AG04449 (cell line): ENCODE measurements around the gene PYGO2.

Experiments
- CTCF ChIA-PET: fragments of 350-600 bp; formaldehyde crosslinking; extraction: SDS; loops from one replicate; lab custom pipeline; 2021; ENCODE audit warnings: antibody characterized with exemption; lab: Yijun Ruan, JAX
- POLR2A ChIA-PET: fragments of 400-600, 350-600 bp; formaldehyde crosslinking; extraction: SDS; loops from one replicate; lab custom pipeline; 2020; ENCODE audit warnings: antibody characterized with exemption, inconsistent platforms; lab: Yijun Ruan, JAX
- DNase-seq: peaks from one replicate; pipeline ENCODE4 v3.0.0-alpha.2; 2010; ENCODE audit warnings: low read depth, low spot score
- H3K4me3 ChIP-seq: 2 replicates; pipeline ENCODE4 v1.5.1; 2011; ENCODE audit warnings: low read depth, mild to moderate bottlenecking, control low read depth, low read length
- CTCF ChIP-seq: IDR thresholded peaks from one replicate; pipeline ENCODE4 v1.5.1; 2011; ENCODE audit warnings: mild to moderate bottlenecking, moderate library complexity, low read length, control low read depth, inconsistent platforms; ENCODE audit not compliant: insufficient read depth; ENCODE audit errors: missing control alignments

Gene PYGO2

DNA sequence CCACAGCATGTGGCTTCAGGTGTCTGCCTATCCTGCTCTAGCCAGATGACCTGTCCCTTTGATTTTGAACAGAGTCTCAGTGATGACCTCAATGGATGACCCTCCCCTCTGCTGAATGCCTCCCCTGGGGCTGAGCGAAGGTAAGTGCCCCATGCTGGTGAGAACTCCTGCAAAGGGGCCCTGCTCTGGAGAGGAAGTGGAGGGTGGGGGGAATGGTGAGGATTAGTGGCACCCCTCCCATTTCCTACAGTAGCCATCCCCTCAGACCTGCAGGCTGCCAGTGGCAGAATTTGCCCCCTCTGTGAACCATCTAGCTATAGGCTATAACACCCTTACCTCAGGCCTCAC, 21.4 kb downstream of the PYGO2 start:
- no peak overlapping the region for H3K4me3 ChIP-seq
- ChIA-PET POLR2A (interaction anchor here (0.7 kb wide), 1 partner anchor 193 kb away, joined by 4 read pairs; no protein-coding TSS in a partner anchor), CTCF (interaction anchor here (1.0 to 2.8 kb wide), 8 partner anchors 15 to 460 kb away, joined by 3 to 18 read pairs (median 6); partner anchors contain the start of genes ADAM15 and PBXIP1)
- DNase-seq: no peak
- TF ChIP-seq CTCF: no peak

DNA sequence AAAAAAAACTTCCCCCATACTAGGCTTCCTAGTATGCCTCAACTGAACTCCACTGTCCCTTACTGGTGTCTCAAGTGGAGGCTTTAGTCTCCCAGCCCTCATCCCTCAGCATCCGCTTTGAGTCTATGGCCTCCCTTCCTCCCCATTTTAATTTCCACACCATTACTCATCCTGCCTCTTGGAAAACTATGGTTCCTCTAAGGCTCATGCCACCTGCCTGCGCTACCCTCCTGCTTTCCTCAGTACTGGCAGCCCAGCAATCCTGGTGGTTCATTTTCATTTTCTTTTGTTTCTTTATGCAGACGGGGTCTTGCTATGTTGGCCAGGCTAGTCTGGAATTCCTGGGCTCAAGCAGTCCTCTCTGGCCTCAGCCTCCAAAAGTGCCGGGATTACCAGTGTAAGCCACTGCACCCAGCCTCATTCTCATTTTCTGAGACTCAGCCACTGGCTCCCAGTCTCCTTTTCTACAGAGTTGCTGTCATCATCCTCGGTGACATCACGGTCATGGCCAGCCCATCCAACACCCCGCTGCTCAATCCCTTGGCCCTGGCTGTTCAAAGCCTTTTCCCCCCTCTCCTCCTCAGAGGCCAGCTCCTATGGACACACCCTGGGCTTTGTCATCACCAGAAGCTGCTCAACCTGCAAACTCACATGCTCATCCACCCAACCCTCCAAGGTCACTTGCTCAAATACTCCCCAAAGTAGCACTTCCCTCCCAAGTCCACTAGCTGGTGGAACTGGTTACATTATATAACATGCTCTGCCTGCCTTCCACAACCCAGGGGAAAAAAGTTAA, 22.8 kb downstream of the PYGO2 start:
- no peak for DNase-seq
- POLR2A ChIA-PET: no interaction called here
- TF ChIP-seq CTCF: no peak
- no peak overlapping the region for H3K4me3 ChIP-seq
- CTCF ChIA-PET: interaction anchor here (0.7 to 2.9 kb wide), 14 partner anchors 12 to 470 kb away, joined by 3 to 18 read pairs (median 5); partner anchors contain the start of genes ADAM15, PBXIP1 and PYGO2

GRCh38 chr1:154937988-154938386, 23.6 kb downstream of the PYGO2 start:
- no peak for TF ChIP-seq CTCF
- ChIA-PET POLR2A (interaction anchor here (0.7 to 2.0 kb wide), 2 partner anchors 18 to 136 kb away, joined by 3 to 8 read pairs; partner anchors contain the start of gene PBXIP1), CTCF (interaction anchor here (0.7 to 2.9 kb wide), 15 partner anchors 12 to 614 kb away, joined by 3 to 15 read pairs (median 5); partner anchors contain the start of genes ADAM15, PYGO2 and SHC1)
- H3K4me3 ChIP-seq: peak overlapping the region; percentile 95
- DNase-seq: no peak

GRCh38 chr1:154937085-154937987, 24.2 kb downstream of the PYGO2 start:
- DNase-seq: peak; percentile 77
- ChIA-PET CTCF (interaction anchor here (0.7 to 2.9 kb wide), 27 partner anchors 10 to 614 kb away, joined by 3 to 15 read pairs (median 5); partner anchors contain the start of genes ADAM15, PBXIP1, PYGO2 and SHC1), POLR2A (interaction anchor here (0.7 to 2.0 kb wide), 7 partner anchors 14 to 310 kb away, joined by 3 to 8 read pairs (median 3); partner anchors contain the start of gene PBXIP1)
- peak overlapping the region; percentile 95 for H3K4me3 ChIP-seq
- TF ChIP-seq CTCF: peak; percentile 13

- DNase-seq: peak; percentile 76
- CTCF ChIA-PET: interaction anchor here (0.6 to 2.9 kb wide), 21 partner anchors 8 to 457 kb away, joined by 3 to 15 read pairs (median 6); partner anchors contain the start of gene PBXIP1
Measured at GRCh38 chr1:154936555-154937084, 25.0 kb downstream of the PYGO2 start, which contains the start of gene PMVK. TSS of gene PMVK (minus strand) at chr1:154936719. CDS start at chr1:154936685, 34 bp downstream.

More at GRCh38 chr1:154936555-154937084, 25.0 kb downstream of the PYGO2 start, which contains the start of gene PMVK:
- H3K4me3 ChIP-seq: peak within 1 kb of the TSS; percentile 95
- POLR2A ChIA-PET: interaction anchor here (0.9 to 2.0 kb wide), 8 partner anchors 9 to 309 kb away, joined by 3 to 8 read pairs (median 3); partner anchors contain the start of gene PBXIP1
- peak; percentile 46 for TF ChIP-seq CTCF
